ENCODE measurements around the gene LY6G6F.

DNA sequence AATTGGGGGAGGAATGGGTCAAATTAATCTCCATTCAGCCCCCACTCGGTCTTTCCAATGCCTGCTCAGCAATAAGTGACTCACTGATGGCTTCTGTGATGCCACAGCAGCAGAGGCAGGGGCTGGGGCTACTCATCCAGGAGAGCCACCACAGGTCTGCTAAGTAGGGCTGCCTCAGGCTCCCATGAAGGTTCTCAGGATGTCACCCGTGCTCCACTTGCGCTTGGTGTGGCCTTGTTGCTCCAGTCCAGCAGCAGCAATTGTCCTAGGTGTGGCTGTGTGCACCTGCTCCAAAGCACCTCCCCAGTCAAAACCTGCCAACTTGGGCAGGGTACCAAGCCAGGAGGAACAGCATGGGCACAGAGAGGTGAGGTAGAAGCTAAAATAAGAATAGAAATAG is 15.5 kb downstream of the LY6G6F start:
- TF ChIP-seq, protein P1, sequence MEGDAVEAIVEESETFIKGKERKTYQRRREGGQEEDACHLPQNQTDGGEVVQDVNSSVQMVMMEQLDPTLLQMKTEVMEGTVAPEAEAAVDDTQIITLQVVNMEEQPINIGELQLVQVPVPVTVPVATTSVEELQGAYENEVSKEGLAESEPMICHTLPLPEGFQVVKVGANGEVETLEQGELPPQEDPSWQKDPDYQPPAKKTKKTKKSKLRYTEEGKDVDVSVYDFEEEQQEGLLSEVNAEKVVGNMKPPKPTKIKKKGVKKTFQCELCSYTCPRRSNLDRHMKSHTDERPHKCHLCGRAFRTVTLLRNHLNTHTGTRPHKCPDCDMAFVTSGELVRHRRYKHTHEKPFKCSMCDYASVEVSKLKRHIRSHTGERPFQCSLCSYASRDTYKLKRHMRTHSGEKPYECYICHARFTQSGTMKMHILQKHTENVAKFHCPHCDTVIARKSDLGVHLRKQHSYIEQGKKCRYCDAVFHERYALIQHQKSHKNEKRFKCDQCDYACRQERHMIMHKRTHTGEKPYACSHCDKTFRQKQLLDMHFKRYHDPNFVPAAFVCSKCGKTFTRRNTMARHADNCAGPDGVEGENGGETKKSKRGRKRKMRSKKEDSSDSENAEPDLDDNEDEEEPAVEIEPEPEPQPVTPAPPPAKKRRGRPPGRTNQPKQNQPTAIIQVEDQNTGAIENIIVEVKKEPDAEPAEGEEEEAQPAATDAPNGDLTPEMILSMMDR (IDR thresholded peaks at IDR 0.05): no peak
- TF ChIP-seq POLR2AphosphoS5 (IDR thresholded peaks at IDR 0.05): no peak

Data from esophagus muscularis mucosa (tissue), 3 donors.